ENCODE measurements around the gene LILRB5. TPM values are rescaled to one million over a fixed set of nuclear protein-coding genes. Genes with fewer than 3 reads are reported as not detected.
"Not testable (repeated sequence)": the region's sequence is repeated elsewhere in the genome, so short reads cannot be mapped to it uniquely, and the experiment has no call there.

The LILRB5 gene
- polyA plus RNA-seq, 3 donors from 2014 or later: not detected

- H3K4me3 Mint-ChIP-seq, DNase-seq, H3K27ac Mint-ChIP-seq, H3K9me3 Mint-ChIP-seq, H3K36me3 Mint-ChIP-seq: not testable (repeated sequence)
- H3K27me3 Mint-ChIP-seq (ENCODE audit: low read depth in 3 of 3): peaks cover 5 to 12% (median 8%) of the 10 kb centered on the region in 3 donors
- peaks cover 29 to 35% of the 10 kb centered on the region in 2 donors for H3K4me1 Mint-ChIP-seq
Observed at GRCh38 chr19:54281729-54282075, 24.6 kb upstream of the LILRB5 start.

- H3K36me3 Mint-ChIP-seq: no peaks in the 10 kb centered on the region
- peak within 1 kb of the TSS in 2 of 5 donors; percentile 16 to 20 for H3K4me3 Mint-ChIP-seq
- H3K4me1 Mint-ChIP-seq: peaks cover 24 to 29% of the 10 kb centered on the region in 2 donors
- no peaks in the 10 kb centered on the region for H3K9me3 Mint-ChIP-seq
- no peak within 1 kb of the TSS for H3K27ac Mint-ChIP-seq
- H3K27me3 Mint-ChIP-seq (ENCODE audit: low read depth in 3 of 3): peaks cover 4 to 12% (median 8%) of the 10 kb centered on the region in 3 donors
- DNase-seq: no peak
Observed at GRCh38 chr19:54281007-54281728, 24.1 kb upstream of the LILRB5 start, which contains the start of gene LILRB2. Gene LILRB2 (minus strand): TSS chr19:54281110. CDS start chr19:54280496, 614 bp downstream.

- H3K4me1 Mint-ChIP-seq: peaks cover 17 to 22% of the 10 kb centered on the region in 2 donors
Observed at GRCh38 chr19:54280441-54280840, 23.4 kb upstream of the LILRB5 start.

GRCh38 chr19:54280025-54280424 is 23.0 kb upstream of the LILRB5 start:
- peaks cover 13 to 18% of the 10 kb centered on the region in 2 donors for H3K4me1 Mint-ChIP-seq
- not testable (repeated sequence) for H3K36me3 Mint-ChIP-seq, DNase-seq, H3K4me3 Mint-ChIP-seq, H3K9me3 Mint-ChIP-seq
- peaks cover 3 to 12% (median 8%) of the 10 kb centered on the region in 3 donors for H3K27me3 Mint-ChIP-seq (ENCODE audit: low read depth in 3 of 3)
- H3K27ac Mint-ChIP-seq: peak overlapping the region in 1 of 6 donors; percentile 34

More at GRCh38 chr19:54280441-54280840, 23.4 kb upstream of the LILRB5 start:
- DNase-seq, H3K9me3 Mint-ChIP-seq, H3K27ac Mint-ChIP-seq, H3K36me3 Mint-ChIP-seq: not testable (repeated sequence)
- Mint-ChIP-seq H3K27me3 (ENCODE audit: low read depth in 3 of 3) (peaks cover 3 to 12% (median 8%) of the 10 kb centered on the region in 3 donors), H3K4me3 (peak overlapping the region in 2 of 5 donors; percentile 16 to 20)

GRCh38 chr19:54279406-54279962 is 22.4 kb upstream of the LILRB5 start:
- Mint-ChIP-seq H3K9me3 (no peaks in the 10 kb centered on the region), H3K4me3 (no peak overlapping the region)

GRCh38 chr19:54278571-54279195 is 21.6 kb upstream of the LILRB5 start:
- not testable (repeated sequence) for H3K27ac Mint-ChIP-seq, H3K4me3 Mint-ChIP-seq, H3K9me3 Mint-ChIP-seq, DNase-seq, H3K36me3 Mint-ChIP-seq
- Mint-ChIP-seq H3K27me3 (ENCODE audit: low read depth in 3 of 3) (peaks cover 3 to 12% (median 8%) of the 10 kb centered on the region in 3 donors), H3K4me1 (peaks cover 5 to 12% of the 10 kb centered on the region in 2 donors)

More at GRCh38 chr19:54279406-54279962, 22.4 kb upstream of the LILRB5 start:
- DNase-seq: no peak
- peaks cover 3 to 12% (median 8%) of the 10 kb centered on the region in 3 donors for H3K27me3 Mint-ChIP-seq (ENCODE audit: low read depth in 3 of 3)
- no peaks in the 10 kb centered on the region for H3K36me3 Mint-ChIP-seq
- peak overlapping the region in 1 of 6 donors; percentile 34 for H3K27ac Mint-ChIP-seq
- H3K4me1 Mint-ChIP-seq: peaks cover 7 to 12% of the 10 kb centered on the region in 2 donors

- not testable (repeated sequence) for H3K9me3 Mint-ChIP-seq, DNase-seq, H3K36me3 Mint-ChIP-seq, H3K27ac Mint-ChIP-seq, H3K4me3 Mint-ChIP-seq
- Mint-ChIP-seq H3K27me3 (ENCODE audit: low read depth in 3 of 3) (peaks cover 3 to 12% (median 8%) of the 10 kb centered on the region in 3 donors), H3K4me1 (peaks cover 5 to 10% of the 10 kb centered on the region in 2 donors)
Observed at GRCh38 chr19:54278056-54278455, 21.0 kb upstream of the LILRB5 start.

- H3K27ac Mint-ChIP-seq, H3K4me1 Mint-ChIP-seq, H3K9me3 Mint-ChIP-seq, H3K36me3 Mint-ChIP-seq, DNase-seq, H3K4me3 Mint-ChIP-seq: not testable (repeated sequence)
- H3K27me3 Mint-ChIP-seq (ENCODE audit: low read depth in 3 of 3): peaks cover 3 to 14% (median 6%) of the 10 kb centered on the region in 3 donors
Observed at GRCh38 chr19:54277111-54277615, 20.1 kb upstream of the LILRB5 start.

- Mint-ChIP-seq H3K4me1 (no peaks in the 10 kb centered on the region), H3K9me3 (no peaks in the 10 kb centered on the region), H3K27me3 (ENCODE audit: low read depth in 3 of 3) (peaks cover 2 to 13% (median 2%) of the 10 kb centered on the region in 3 donors), H3K36me3 (no peaks in the 10 kb centered on the region), H3K27ac (no peak overlapping the region), H3K4me3 (no peak overlapping the region)
- no peak for DNase-seq
Observed at GRCh38 chr19:54275951-54276350, 18.9 kb upstream of the LILRB5 start.

GRCh38 chr19:54274516-54274915 is 17.4 kb upstream of the LILRB5 start:
- not testable (repeated sequence) for H3K27ac Mint-ChIP-seq

GRCh38 chr19:54273821-54274220 is 16.7 kb upstream of the LILRB5 start:
- no peak for DNase-seq
- Mint-ChIP-seq H3K4me1 (no peaks in the 10 kb centered on the region), H3K27ac (no peak overlapping the region), H3K4me3 (no peak overlapping the region), H3K9me3 (no peaks in the 10 kb centered on the region), H3K27me3 (ENCODE audit: low read depth in 3 of 3) (peaks cover 0 to 6% (median 2%) of the 10 kb centered on the region in 3 donors), H3K36me3 (no peaks in the 10 kb centered on the region)

More at GRCh38 chr19:54274516-54274915, 17.4 kb upstream of the LILRB5 start:
- H3K27me3 Mint-ChIP-seq (ENCODE audit: low read depth in 3 of 3); H3K4me3 Mint-ChIP-seq; H3K36me3 Mint-ChIP-seq; H3K4me1 Mint-ChIP-seq; H3K9me3 Mint-ChIP-seq; DNase-seq: not testable (repeated sequence)

GRCh38 chr19:54272181-54272580 is 15.1 kb upstream of the LILRB5 start:
- DNase-seq; H3K4me1 Mint-ChIP-seq; H3K27me3 Mint-ChIP-seq (ENCODE audit: low read depth in 3 of 3); H3K9me3 Mint-ChIP-seq; H3K36me3 Mint-ChIP-seq; H3K4me3 Mint-ChIP-seq: not testable (repeated sequence)
- peak overlapping the region in 1 of 6 donors; percentile 14 for H3K27ac Mint-ChIP-seq

- H3K27me3 Mint-ChIP-seq (ENCODE audit: low read depth in 3 of 3); H3K36me3 Mint-ChIP-seq; DNase-seq; H3K4me3 Mint-ChIP-seq; H3K9me3 Mint-ChIP-seq; H3K4me1 Mint-ChIP-seq: not testable (repeated sequence)
- peak overlapping the region in 1 of 6 donors; percentile 61 for H3K27ac Mint-ChIP-seq
Observed at GRCh38 chr19:54271587-54271986, 14.5 kb upstream of the LILRB5 start.

GRCh38 chr19:54271106-54271505 is 14.0 kb upstream of the LILRB5 start:
- Mint-ChIP-seq H3K4me3 (no peak overlapping the region), H3K27ac (peak overlapping the region in 1 of 6 donors; percentile 61), H3K36me3 (no peaks in the 10 kb centered on the region), H3K4me1 (no peaks in the 10 kb centered on the region), H3K9me3 (no peaks in the 10 kb centered on the region), H3K27me3 (ENCODE audit: low read depth in 3 of 3) (peaks cover 0 to 8% (median 2%) of the 10 kb centered on the region in 3 donors)
- no peak for DNase-seq
